HEK293T (cell line): ENCODE data around the gene SPAG16.

Source experiments
- CTCF ChIA-PET: fragments of 350-600 bp; formaldehyde crosslinking; extraction: SDS; loops from one replicate; lab custom pipeline; 2021; ENCODE audit warnings: antibody characterized with exemption, inconsistent platforms; lab: Yijun Ruan, JAX
- POLR2A ChIA-PET: fragments of 350-600 bp; formaldehyde crosslinking; extraction: SDS; loops from one replicate; lab custom pipeline; 2020; ENCODE audit warnings: antibody characterized with exemption, inconsistent platforms; lab: Yijun Ruan, JAX
- DNase-seq: peaks from one replicate; pipeline ENCODE4 v3.0.0; 2012; ENCODE audit warnings: mixed read lengths; ENCODE audit errors: extremely low spot score
- ARNT ChIP-seq: fragments of 450-650 bp; IDR thresholded peaks from 2 replicates; pipeline ENCODE4 v1.6.1; 2017; ENCODE audit warnings: mild to moderate bottlenecking
- BHLHE40 ChIP-seq: fragments of 450-650 bp; IDR thresholded peaks from 2 replicates; pipeline ENCODE4 v1.6.1; 2016; ENCODE audit warnings: mild to moderate bottlenecking, moderate library complexity, borderline replicate concordance
- CTBP1 ChIP-seq: fragments of 450-650 bp; IDR thresholded peaks from 2 replicates; pipeline ENCODE4 v1.6.1; 2016; ENCODE audit warnings: borderline replicate concordance
- ELF4 ChIP-seq: fragments of 450-650 bp; IDR thresholded peaks from 2 replicates; pipeline ENCODE4 v1.6.1; 2017; ENCODE audit warnings: antibody characterized with exemption
- FOXA1 ChIP-seq: fragments of 450-650 bp; IDR thresholded peaks from 2 replicates; pipeline ENCODE4 v1.6.1; 2016; ENCODE audit warnings: mild to moderate bottlenecking
- FOXK2 ChIP-seq: fragments of 450-650 bp; IDR thresholded peaks from 2 replicates; pipeline ENCODE4 v1.6.1; 2016; ENCODE audit warnings: mild to moderate bottlenecking
- FOXM1 ChIP-seq: fragments of 450-650 bp; IDR thresholded peaks from 2 replicates; pipeline ENCODE4 v1.6.1; 2017; ENCODE audit warnings: mild to moderate bottlenecking, borderline replicate concordance
- HDGF ChIP-seq: fragments of 450-650 bp; IDR thresholded peaks from 2 replicates; pipeline ENCODE4 v1.6.1; 2017; ENCODE audit warnings: antibody characterized with exemption, borderline replicate concordance
- L3MBTL2 ChIP-seq: fragments of 450-650 bp; conservative IDR thresholded peaks from 2 replicates; pipeline ENCODE4 v1.6.1; 2016; ENCODE audit warnings: mild to moderate bottlenecking
- LEF1 ChIP-seq: fragments of 450-650 bp; IDR thresholded peaks from 2 replicates; pipeline ENCODE4 v1.6.1; 2017; ENCODE audit warnings: mild to moderate bottlenecking, borderline replicate concordance
- NFRKB ChIP-seq: fragments of 450-650 bp; IDR thresholded peaks from 2 replicates; pipeline ENCODE4 v1.6.1; 2016; ENCODE audit warnings: mild to moderate bottlenecking, moderate library complexity
- PKNOX1 ChIP-seq: fragments of 450-650 bp; IDR thresholded peaks from 2 replicates; pipeline ENCODE4 v1.6.1; 2016
- SP1 ChIP-seq: fragments of 450-650 bp; IDR thresholded peaks from 2 replicates; pipeline ENCODE4 v1.6.1; 2017
- SUZ12 ChIP-seq: fragments of 450-650 bp; IDR thresholded peaks from 2 replicates; pipeline ENCODE4 v1.6.1; 2016; ENCODE audit warnings: mild to moderate bottlenecking
- TARDBP ChIP-seq: fragments of 450-650 bp; IDR thresholded peaks from 2 replicates; pipeline ENCODE4 v1.6.1; 2016
- ZNF384 ChIP-seq: fragments of 450-650 bp; IDR thresholded peaks from 2 replicates; pipeline ENCODE4 v1.6.1; 2016

SPAG16 gene

GRCh38 chr2:213415093-213415492 is 130.8 kb downstream of the SPAG16 start:
- ChIA-PET CTCF (no interaction called here), POLR2A (no interaction called here)
- DNase-seq = no peak
- TF ChIP-seq SP1 = no peak
- no peak for TF ChIP-seq TARDBP

GRCh38 chr2:213416832-213417231 is 132.6 kb downstream of the SPAG16 start:
- TF ChIP-seq NFRKB (no peak), SUZ12 (no peak), L3MBTL2 (no peak), TARDBP (no peak), PKNOX1 (no peak), ZNF384 (no peak), ARNT (no peak), FOXK2 (no peak), BHLHE40 (no peak), SP1 (no peak), FOXM1 (no peak), ELF4 (no peak), HDGF (no peak), FOXA1 (no peak), LEF1 (no peak), CTBP1 (no peak)
- CTCF ChIA-PET = no interaction called here

GRCh38 chr2:213419980-213420379 is 135.7 kb downstream of the SPAG16 start:
- POLR2A ChIA-PET = no interaction called here
- CTCF ChIA-PET = no interaction called here
- TF ChIP-seq ELF4 (no peak), TARDBP (no peak), SP1 (no peak), FOXK2 (no peak), FOXA1 (no peak), L3MBTL2 (no peak), CTBP1 (no peak), ARNT (no peak), HDGF (no peak), ZNF384 (no peak), NFRKB (no peak), FOXM1 (no peak), SUZ12 (no peak), BHLHE40 (no peak), LEF1 (no peak), PKNOX1 (no peak)
- no peak for DNase-seq

More at GRCh38 chr2:213416832-213417231, 132.6 kb downstream of the SPAG16 start:
- no peak for DNase-seq
- POLR2A ChIA-PET = no interaction called here

- ChIA-PET CTCF (no interaction called here), POLR2A (no interaction called here)
- DNase-seq = no peak
Observed at GRCh38 chr2:213420828-213421385, 136.6 kb downstream of the SPAG16 start.

GRCh38 chr2:213422211-213422610 is 137.9 kb downstream of the SPAG16 start:
- CTCF ChIA-PET = no interaction called here
- POLR2A ChIA-PET = no interaction called here
- TF ChIP-seq FOXA1 (no peak), LEF1 (no peak), SP1 (no peak), HDGF (no peak), FOXK2 (no peak), ELF4 (no peak), SUZ12 (no peak), ZNF384 (no peak), L3MBTL2 (no peak)
- no peak for DNase-seq

More at GRCh38 chr2:213420828-213421385, 136.6 kb downstream of the SPAG16 start:
- no peak for TF ChIP-seq SP1
- no peak for TF ChIP-seq TARDBP
- TF ChIP-seq SUZ12 = no peak
- no peak for TF ChIP-seq PKNOX1
- TF ChIP-seq ARNT = no peak

GRCh38 chr2:213425618-213426017 is 141.4 kb downstream of the SPAG16 start:
- ChIA-PET CTCF (no interaction called here), POLR2A (no interaction called here)
- TF ChIP-seq FOXM1 (no peak), FOXK2 (no peak), HDGF (no peak), L3MBTL2 (no peak), ARNT (no peak), TARDBP (no peak), PKNOX1 (no peak), FOXA1 (no peak), CTBP1 (no peak), SP1 (no peak), ZNF384 (no peak), BHLHE40 (no peak), LEF1 (no peak), SUZ12 (no peak), ELF4 (no peak)
- no peak for DNase-seq
